Measurements from ENCODE around the gene OR8B12. TPM values are rescaled to one million over a fixed set of nuclear protein-coding genes. Genes with fewer than 3 reads are reported as not detected.

Gene OR8B12
- total and polyA plus RNA-seq, 2 experiments from 2014 or later, result not detected

DNA sequence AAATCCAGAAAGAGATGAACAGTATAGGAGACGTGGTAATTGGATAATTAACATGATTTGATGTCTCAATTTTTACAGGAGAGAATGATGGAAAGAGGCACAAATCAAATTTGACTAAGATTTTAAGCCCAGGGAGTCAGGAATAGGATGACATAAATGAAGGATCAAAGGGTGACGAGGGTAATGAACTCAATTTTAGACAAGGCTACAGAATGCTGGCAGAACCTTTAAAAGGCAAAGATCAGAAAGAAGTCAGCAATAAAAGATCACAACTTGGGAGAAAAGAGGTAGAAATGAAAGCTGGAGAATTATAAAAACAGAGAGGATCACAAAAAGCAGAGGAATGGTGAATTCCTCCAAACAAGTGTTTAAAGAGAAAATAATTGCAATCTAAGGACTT, 13.4 kb upstream of the OR8B12 start:
- in situ Hi-C loops (cut with MboI), result no loop called here
- TF ChIP-seq EZH2phosphoT487 (IDR thresholded peaks at IDR 0.05; ENCODE audit: insufficient read depth, low read depth) (no peak), EZH2 (IDR thresholded peaks at IDR 0.05; ENCODE audit: insufficient read depth, poor library complexity, severe bottlenecking) (no peak)
- H3F3A ChIP-seq (ENCODE audit: insufficient read depth), result no peaks in the 10 kb centered on the region
- no peaks in the 10 kb centered on the region for H3K9me3 ChIP-seq (ENCODE audit: low read depth)
- no peak for DNase-seq
- H3K4me3 ChIP-seq, result no peak overlapping the region
- H3K9ac ChIP-seq, result no peak overlapping the region
- no peaks in the 10 kb centered on the region; the same call in 1 of the 2 replicates for H3K27me3 ChIP-seq (replicated peaks; ENCODE audit: insufficient read depth)
- no peaks in the 10 kb centered on the region for H3K4me1 ChIP-seq (ENCODE audit: insufficient read depth)
- no peak overlapping the region for H3K4me2 ChIP-seq (ENCODE audit: unreplicated experiment)
- H3K79me2 ChIP-seq (ENCODE audit: insufficient read depth), result no peaks in the 10 kb centered on the region
- no peak overlapping the region for H2AFZ ChIP-seq
- no peak overlapping the region for H3K27ac ChIP-seq
- H3K9me2 ChIP-seq (ENCODE audit: insufficient read depth), result no peaks in the 10 kb centered on the region
- H4K20me1 ChIP-seq (ENCODE audit: insufficient read depth), result no peaks in the 10 kb centered on the region
- WGBS, 2 experiments (ENCODE audit: low coverage in 1 of 2, low lambda C conversion rate in 2 of 2, missing lambda C conversion rate in 2 of 2), result 4 to 15% methylated on average over 2 of the region's 2 CpGs
- no peaks in the 10 kb centered on the region for H3K36me3 ChIP-seq (ENCODE audit: low read depth)

DNA sequence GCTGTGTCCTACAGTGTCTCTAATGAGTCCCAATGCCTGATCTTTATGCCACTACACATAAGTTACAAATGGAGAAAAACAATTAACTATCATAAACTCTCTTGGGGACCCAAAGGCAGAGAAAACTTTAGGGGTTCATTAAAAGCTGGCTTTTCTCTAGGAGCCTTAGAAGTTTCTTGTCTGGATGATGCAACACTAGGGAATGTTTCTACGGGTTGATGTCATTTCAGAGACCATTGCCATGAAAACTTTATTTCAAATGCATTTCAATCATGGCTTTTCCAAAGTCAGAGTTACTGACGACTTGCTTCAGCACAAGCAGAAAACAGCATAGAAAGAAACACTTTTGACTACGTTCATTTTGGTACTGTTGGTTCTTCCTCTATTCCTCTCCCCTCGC, 8.5 kb upstream of the OR8B12 start:
- Histone ChIP-seq H3K36me3 (ENCODE audit: low read depth) (no peaks in the 10 kb centered on the region), H3K27me3 (replicated peaks; ENCODE audit: insufficient read depth) (no peaks in the 10 kb centered on the region), H3K9me3 (ENCODE audit: low read depth) (no peaks in the 10 kb centered on the region), H3K4me2 (ENCODE audit: unreplicated experiment) (no peak overlapping the region), H3K4me3 (no peak overlapping the region), H3K9me2 (ENCODE audit: insufficient read depth) (no peaks in the 10 kb centered on the region), H2AFZ (no peak overlapping the region), H3K79me2 (ENCODE audit: insufficient read depth) (no peaks in the 10 kb centered on the region), H3K9ac (no peak overlapping the region), H3F3A (ENCODE audit: insufficient read depth) (no peaks in the 10 kb centered on the region), H3K27ac (no peak overlapping the region), H4K20me1 (ENCODE audit: insufficient read depth) (no peaks in the 10 kb centered on the region), H3K4me1 (ENCODE audit: insufficient read depth) (no peaks in the 10 kb centered on the region)
- WGBS, 2 experiments (ENCODE audit: low coverage in 1 of 2, low lambda C conversion rate in 2 of 2, missing lambda C conversion rate in 2 of 2), result 38 to 42% methylated on average over 4 of the region's 4 CpGs
- in situ Hi-C loops (cut with MboI), result no loop called here
- no peak for DNase-seq
- TF ChIP-seq EZH2phosphoT487 (IDR thresholded peaks at IDR 0.05; ENCODE audit: insufficient read depth, low read depth), result no peak
- TF ChIP-seq EZH2 (IDR thresholded peaks at IDR 0.05; ENCODE audit: insufficient read depth, poor library complexity, severe bottlenecking), result no peak

DNA sequence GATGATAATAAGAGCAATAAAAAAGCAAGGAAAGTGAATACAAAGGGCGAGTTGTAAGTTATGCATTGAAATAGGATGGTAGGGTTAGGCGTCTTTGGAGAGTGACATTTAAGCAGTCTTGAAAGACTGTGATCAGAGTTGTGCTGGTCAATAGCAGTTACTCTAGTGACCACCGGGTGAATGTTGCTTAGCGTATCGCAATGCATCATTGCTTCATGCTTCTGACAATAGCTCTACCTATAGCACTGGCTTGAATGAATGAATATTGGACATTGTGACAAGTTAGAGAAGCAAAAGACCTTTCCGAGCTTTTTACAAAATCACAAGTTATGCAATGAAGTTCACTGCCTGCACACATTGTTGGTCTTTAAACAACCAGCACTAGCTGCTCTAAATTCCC, 7.7 kb upstream of the OR8B12 start:
- TF ChIP-seq EZH2phosphoT487 (IDR thresholded peaks at IDR 0.05; ENCODE audit: insufficient read depth, low read depth) (no peak), EZH2 (IDR thresholded peaks at IDR 0.05; ENCODE audit: insufficient read depth, poor library complexity, severe bottlenecking) (no peak)
- no peaks in the 10 kb centered on the region for H3K79me2 ChIP-seq (ENCODE audit: insufficient read depth)
- DNase-seq, result no peak
- no peaks in the 10 kb centered on the region for H3F3A ChIP-seq (ENCODE audit: insufficient read depth)
- H3K9me2 ChIP-seq (ENCODE audit: insufficient read depth), result no peaks in the 10 kb centered on the region
- no peaks in the 10 kb centered on the region for H3K9me3 ChIP-seq (ENCODE audit: low read depth)
- in situ Hi-C loops (cut with MboI), result no loop called here
- no peaks in the 10 kb centered on the region for H3K36me3 ChIP-seq (ENCODE audit: low read depth)
- no peaks in the 10 kb centered on the region for H3K4me1 ChIP-seq (ENCODE audit: insufficient read depth)
- H3K4me2 ChIP-seq (ENCODE audit: unreplicated experiment), result no peak overlapping the region
- H4K20me1 ChIP-seq (ENCODE audit: insufficient read depth), result no peaks in the 10 kb centered on the region
- H3K9ac ChIP-seq, result no peak overlapping the region
- 40 to 50% methylated on average over 6 of the region's 6 CpGs for WGBS, 2 experiments (ENCODE audit: low coverage in 1 of 2, low lambda C conversion rate in 2 of 2, missing lambda C conversion rate in 2 of 2)
- H2AFZ ChIP-seq, result no peak overlapping the region
- H3K27ac ChIP-seq, result no peak overlapping the region
- H3K27me3 ChIP-seq (replicated peaks; ENCODE audit: insufficient read depth), result no peaks in the 10 kb centered on the region
- no peak overlapping the region for H3K4me3 ChIP-seq

DNA sequence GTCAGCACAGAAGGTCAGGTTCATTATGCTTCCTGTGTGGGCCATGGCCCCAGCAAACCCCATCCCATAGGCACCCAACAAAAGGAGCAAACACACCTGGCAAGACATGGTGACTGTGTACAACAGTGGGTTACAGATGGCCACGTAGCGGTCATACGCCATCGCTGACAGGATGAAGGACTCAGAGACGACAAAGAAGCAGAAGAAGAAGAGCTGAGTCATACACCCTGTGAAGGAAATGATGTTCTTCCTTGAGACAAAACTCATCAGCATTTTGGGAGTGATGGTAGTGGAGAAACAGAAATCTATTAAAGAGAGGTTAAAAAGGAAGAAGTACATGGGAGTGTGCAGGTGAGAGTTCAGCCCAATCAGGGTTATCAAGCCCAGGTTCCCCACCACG, 309 bp downstream of the OR8B12 start:
- no peak for DNase-seq
- Histone ChIP-seq H3K9ac (no peak overlapping the region), H4K20me1 (ENCODE audit: insufficient read depth) (no peaks in the 10 kb centered on the region), H3K4me2 (ENCODE audit: unreplicated experiment) (no peak overlapping the region), H3K79me2 (ENCODE audit: insufficient read depth) (no peaks in the 10 kb centered on the region), H3K4me3 (no peak overlapping the region), H2AFZ (no peak overlapping the region), H3F3A (ENCODE audit: insufficient read depth) (no peaks in the 10 kb centered on the region), H3K9me2 (ENCODE audit: insufficient read depth) (no peaks in the 10 kb centered on the region), H3K36me3 (ENCODE audit: low read depth) (no peaks in the 10 kb centered on the region), H3K27ac (no peak overlapping the region), H3K9me3 (ENCODE audit: low read depth) (no peaks in the 10 kb centered on the region), H3K4me1 (ENCODE audit: insufficient read depth) (no peaks in the 10 kb centered on the region), H3K27me3 (replicated peaks; ENCODE audit: insufficient read depth) (no peaks in the 10 kb centered on the region)
- in situ Hi-C loops (cut with MboI), result no loop called here
- WGBS, 2 experiments (ENCODE audit: low coverage in 1 of 2, low lambda C conversion rate in 2 of 2, missing lambda C conversion rate in 2 of 2), result 70% methylated on average over 6 of the region's 6 CpGs
- TF ChIP-seq EZH2phosphoT487 (IDR thresholded peaks at IDR 0.05; ENCODE audit: insufficient read depth, low read depth) (no peak), EZH2 (IDR thresholded peaks at IDR 0.05; ENCODE audit: insufficient read depth, poor library complexity, severe bottlenecking) (no peak)

DNA sequence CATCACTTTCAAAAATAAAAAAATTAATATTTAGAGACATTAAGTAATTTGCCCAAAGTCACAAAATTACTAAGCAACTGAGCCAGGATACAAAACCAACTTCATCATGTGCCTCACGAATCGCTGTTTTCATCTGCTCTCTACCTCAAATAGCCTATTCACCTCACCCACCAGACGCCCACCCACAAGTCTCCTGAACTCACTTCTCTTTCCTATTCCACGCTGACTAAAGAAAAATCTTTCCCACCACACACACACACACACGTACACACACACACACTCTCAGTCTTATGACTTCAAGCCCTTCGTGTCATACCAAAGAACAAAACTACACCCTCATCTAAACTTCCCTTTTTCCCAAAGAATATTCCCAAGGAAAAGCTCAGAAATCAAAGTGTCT, 2.2 kb downstream of the OR8B12 start:
- in situ Hi-C loops (cut with MboI), result no loop called here
- H3K27me3 ChIP-seq (replicated peaks; ENCODE audit: insufficient read depth), result no peaks in the 10 kb centered on the region
- H3K9me3 ChIP-seq (ENCODE audit: low read depth), result no peaks in the 10 kb centered on the region
- no peak overlapping the region for H3K4me3 ChIP-seq
- WGBS, 2 experiments (ENCODE audit: low coverage in 1 of 2, low lambda C conversion rate in 2 of 2, missing lambda C conversion rate in 2 of 2), result 41 to 47% methylated on average over 6 of the region's 6 CpGs
- no peaks in the 10 kb centered on the region for H3K9me2 ChIP-seq (ENCODE audit: insufficient read depth)
- no peaks in the 10 kb centered on the region for H3K4me1 ChIP-seq (ENCODE audit: insufficient read depth)
- no peak overlapping the region for H3K4me2 ChIP-seq (ENCODE audit: unreplicated experiment)
- H3K79me2 ChIP-seq (ENCODE audit: insufficient read depth), result no peaks in the 10 kb centered on the region
- no peaks in the 10 kb centered on the region for H3K36me3 ChIP-seq (ENCODE audit: low read depth)
- H4K20me1 ChIP-seq (ENCODE audit: insufficient read depth), result no peaks in the 10 kb centered on the region
- no peak overlapping the region for H3K27ac ChIP-seq
- no peak overlapping the region for H2AFZ ChIP-seq
- no peak for DNase-seq
- H3F3A ChIP-seq (ENCODE audit: insufficient read depth), result no peaks in the 10 kb centered on the region
- no peak overlapping the region for H3K9ac ChIP-seq
- no peak for TF ChIP-seq EZH2 (IDR thresholded peaks at IDR 0.05; ENCODE audit: insufficient read depth, poor library complexity, severe bottlenecking)
- TF ChIP-seq EZH2phosphoT487 (IDR thresholded peaks at IDR 0.05; ENCODE audit: insufficient read depth, low read depth), result no peak
